ENCODE measurements around the gene TPM2.

TPM2 gene

GRCh38 chr9:35718721-35719511 lies 29.2 kb upstream of the TPM2 start:
- DNase-seq (ENCODE audit: insufficient read length, low spot score), result no peak
- no peak for FAIRE-seq

DNA sequence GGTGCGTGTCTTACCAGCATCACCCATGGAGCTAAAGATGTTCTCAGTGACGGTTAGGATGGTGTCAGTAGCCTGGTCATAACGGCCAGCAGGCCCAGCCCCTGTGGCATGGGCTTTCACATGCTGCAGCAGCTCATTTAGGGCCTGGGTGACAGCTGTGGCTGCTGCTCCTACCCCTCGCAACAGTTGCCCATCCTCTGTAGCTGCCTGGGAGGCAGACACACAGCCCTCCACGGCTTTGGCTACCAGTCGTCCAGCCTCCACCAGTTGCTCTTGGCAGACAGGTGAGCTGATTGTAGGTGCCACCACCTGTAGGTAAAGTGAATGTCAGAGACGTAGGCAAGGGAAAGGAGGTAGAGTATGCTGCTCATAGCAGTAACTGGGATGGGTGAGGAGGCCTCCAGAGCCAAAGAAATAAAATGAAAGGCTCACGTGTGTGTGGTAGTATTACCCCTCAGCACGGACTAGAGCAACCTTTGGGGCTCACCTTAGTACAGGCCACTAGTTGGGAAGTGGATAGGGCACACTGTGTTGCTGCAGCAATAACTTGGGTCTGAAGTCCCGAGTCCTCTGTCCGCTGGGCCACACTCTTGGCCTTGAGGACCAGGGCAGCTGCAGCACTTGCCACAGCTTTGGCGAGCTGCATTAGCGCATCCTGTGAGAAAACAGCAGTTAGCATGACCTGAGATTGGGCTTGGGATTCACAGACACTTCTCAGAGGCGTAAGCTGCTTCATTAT lies 27.6 kb upstream of the TPM2 start:
- FAIRE-seq, result no peak

GRCh38 chr9:35716230-35716629 lies 26.5 kb upstream of the TPM2 start:
- FAIRE-seq (no peak), DNase-seq (ENCODE audit: insufficient read length, low spot score) (no peak)

More for the DNA sequence above, 27.6 kb upstream of the TPM2 start:
- no peak for DNase-seq (ENCODE audit: insufficient read length, low spot score)

GRCh38 chr9:35714579-35715252 lies 25.0 kb upstream of the TPM2 start:
- FAIRE-seq (no peak), DNase-seq (ENCODE audit: insufficient read length, low spot score) (no peak)

DNA sequence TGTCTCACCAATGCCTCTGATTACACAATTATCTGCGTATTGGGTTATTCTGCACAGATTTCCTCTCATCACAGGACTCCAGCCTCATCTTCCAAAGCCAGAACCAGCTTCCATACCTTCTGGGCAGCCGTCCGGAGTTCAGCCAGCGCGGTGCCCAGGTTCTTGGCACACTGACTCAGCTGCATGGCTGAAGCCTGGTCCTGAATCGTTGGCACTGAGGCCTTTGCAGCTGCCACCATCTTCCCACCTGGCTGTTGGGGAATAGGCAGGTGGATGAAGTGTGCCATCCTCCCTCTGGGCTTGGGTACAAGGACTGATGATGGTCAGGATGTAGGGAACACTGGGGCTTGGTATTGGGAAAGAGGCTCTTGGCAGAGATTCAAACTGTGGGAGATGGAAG lies 24.4 kb upstream of the TPM2 start:
- no peak for DNase-seq (ENCODE audit: insufficient read length, low spot score)
- FAIRE-seq, result no peak

GRCh38 chr9:35713578-35713977 lies 23.9 kb upstream of the TPM2 start:
- FAIRE-seq (no peak), DNase-seq (ENCODE audit: insufficient read length, low spot score) (no peak)

GRCh38 chr9:35712762-35713400 lies 23.2 kb upstream of the TPM2 start:
- FAIRE-seq (no peak), DNase-seq (ENCODE audit: insufficient read length, low spot score) (no peak)

DNA sequence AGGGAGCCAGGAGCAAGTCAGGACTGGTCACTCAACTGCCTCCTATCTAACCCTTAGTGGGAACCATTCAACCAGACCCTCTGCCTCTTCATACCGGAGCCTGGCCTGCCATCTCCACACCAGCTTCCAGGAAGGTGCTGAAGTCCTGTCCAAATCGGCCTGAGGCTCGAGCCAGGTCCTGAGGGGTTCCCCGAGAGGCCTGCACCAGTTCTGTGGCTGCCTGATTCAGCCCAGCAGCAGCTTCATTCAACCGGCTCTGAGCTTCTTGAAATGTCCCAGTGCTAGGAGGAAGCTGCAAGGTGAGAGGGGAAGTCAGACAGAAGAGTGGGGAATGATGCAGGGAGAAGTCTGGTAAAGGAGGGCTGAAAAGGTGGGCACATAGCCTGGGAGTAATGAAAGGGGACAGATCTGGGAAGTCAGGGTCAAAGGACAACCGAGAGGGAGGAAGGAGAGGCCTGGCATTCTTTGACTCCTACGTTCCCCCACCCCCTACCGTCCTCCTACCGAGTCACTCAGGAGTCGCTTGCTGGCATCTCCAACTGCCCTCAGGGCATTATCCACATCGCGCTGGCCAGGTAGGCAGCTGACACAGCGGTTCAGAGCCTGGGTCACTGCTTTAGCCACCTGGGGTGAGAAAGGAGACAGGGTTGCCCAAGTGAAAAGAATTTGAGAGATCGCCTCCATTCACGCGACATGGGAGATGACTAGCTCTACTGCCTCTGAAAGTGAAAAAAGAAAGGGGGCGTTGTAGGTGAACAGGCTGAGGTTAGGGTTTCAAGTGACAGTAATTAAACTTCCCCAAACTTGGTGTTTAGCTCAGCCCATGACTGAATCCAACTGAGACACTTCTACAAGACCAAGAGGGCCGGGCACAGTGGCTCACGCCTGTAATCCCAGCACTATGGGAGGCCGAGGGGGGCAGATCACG lies 22.0 kb upstream of the TPM2 start:
- no peak for DNase-seq (ENCODE audit: insufficient read length, low spot score)
- no peak for FAIRE-seq

GRCh38 chr9:35710818-35711500 lies 21.2 kb upstream of the TPM2 start:
- FAIRE-seq (no peak), DNase-seq (ENCODE audit: insufficient read length, low spot score) (no peak)

GRCh38 chr9:35708146-35708545 lies 18.4 kb upstream of the TPM2 start:
- DNase-seq (ENCODE audit: insufficient read length, low spot score), result no peak
- FAIRE-seq, result no peak

DNA sequence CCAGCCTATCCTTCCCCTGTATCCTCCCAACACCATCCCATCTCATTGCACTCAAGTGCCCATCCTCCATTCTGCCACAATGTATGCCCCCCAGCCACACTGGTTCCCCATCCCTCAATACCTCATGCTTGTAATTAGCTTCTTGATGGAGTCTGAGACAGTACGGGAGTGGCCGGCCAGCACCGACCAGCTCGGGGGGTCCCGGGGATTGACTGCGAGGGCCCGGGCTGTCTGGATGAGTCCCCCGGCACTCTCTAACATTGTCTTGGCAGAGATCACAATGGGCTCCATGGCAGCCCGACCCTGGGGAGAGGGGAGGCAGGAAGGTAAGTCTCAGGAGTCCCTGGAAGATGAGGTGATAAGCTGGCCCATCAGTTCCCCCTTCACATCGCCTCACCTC lies 17.2 kb upstream of the TPM2 start:
- FAIRE-seq, result no peak
- DNase-seq (ENCODE audit: insufficient read length, low spot score), result no peak

DNA sequence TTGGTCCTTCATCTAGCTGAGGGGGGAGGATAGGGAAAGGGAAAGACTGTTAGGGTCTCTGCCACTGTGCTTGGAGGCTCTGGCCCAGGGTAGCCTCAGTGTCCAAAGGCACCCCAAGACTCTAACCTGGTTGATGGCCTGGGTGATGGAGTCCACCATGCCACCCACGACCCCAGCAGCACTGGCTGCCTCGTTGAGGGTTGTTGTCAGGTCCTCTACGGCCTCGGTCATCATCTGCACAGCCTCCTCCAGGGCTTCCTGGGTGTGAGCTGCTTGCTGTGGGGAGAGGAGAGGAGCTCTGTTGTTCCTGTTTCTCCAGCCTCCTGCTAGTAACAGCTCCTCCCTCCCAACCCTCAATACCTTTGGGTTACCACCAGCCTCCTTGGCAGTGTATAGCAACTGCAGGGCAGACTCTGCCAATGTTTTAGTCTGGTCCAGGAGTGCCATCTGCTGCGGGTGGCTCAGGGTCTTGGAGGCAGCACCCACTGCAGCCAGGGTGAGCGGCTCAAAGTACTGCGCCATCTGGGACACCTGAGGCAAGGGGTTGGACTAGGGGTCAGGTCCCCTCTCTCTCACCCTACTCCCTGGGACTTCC lies 16.2 kb upstream of the TPM2 start:
- FAIRE-seq (no peak), DNase-seq (ENCODE audit: insufficient read length, low spot score) (no peak)

DNA sequence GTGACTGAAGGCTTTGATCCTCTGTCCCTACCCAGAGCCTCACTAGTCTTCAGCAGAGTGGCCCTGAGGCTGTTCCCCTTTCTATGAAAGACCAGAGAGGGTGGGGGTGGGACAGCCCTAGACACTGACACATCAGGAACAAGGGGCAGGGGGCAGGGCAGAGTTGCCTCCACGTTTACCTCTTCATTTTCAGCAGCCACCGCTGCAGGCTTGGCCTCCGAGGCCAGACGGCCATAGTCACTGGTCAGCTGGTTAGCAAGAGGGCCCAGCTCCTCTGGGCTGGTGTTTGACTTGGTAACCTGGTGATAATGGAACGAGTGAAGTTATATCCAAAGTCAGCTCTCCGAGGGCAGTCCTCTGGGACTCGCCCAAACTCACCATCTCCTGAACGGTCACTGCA lies 15.6 kb upstream of the TPM2 start:
- FAIRE-seq (no peak), DNase-seq (ENCODE audit: insufficient read length, low spot score) (no peak)

DNA sequence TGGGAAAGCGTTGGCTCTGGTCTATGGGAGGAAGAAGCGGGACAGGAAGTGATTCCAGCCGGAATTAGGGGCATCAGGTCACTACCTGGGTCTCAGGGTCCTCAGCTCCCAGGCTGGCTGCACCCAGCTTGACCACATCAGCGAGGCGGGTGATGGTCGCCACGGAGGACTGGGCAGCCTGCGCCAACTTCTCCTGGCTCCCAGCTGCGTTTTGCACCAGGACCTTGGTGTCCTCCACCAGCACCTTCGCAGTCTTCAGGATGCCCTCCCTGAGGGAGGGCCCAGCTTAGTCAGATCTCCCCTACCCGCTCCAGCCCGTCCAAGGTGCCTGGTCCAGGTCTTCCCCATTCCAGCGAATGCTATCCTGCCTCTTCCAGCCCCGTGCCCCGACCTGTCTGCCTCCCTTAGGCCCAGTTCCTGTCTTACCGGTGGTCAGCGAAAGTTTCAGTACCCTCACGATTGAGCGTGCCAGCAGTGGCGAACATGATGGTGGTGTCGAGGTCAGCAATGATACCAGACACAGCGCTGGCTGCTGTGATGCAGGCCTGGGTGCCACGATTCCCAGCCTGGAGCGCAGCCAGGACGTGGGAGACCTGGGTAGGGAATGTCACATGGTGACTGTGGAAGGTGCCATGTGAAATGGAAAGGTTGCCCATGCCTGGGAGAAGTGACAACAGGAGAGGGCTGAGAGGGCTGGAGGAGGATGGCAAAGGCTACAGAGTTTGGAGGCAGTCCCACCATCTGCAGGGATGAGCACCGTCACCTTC lies 14.4 kb upstream of the TPM2 start:
- FAIRE-seq, result no peak
- DNase-seq (ENCODE audit: insufficient read length, low spot score), result no peak

DNA sequence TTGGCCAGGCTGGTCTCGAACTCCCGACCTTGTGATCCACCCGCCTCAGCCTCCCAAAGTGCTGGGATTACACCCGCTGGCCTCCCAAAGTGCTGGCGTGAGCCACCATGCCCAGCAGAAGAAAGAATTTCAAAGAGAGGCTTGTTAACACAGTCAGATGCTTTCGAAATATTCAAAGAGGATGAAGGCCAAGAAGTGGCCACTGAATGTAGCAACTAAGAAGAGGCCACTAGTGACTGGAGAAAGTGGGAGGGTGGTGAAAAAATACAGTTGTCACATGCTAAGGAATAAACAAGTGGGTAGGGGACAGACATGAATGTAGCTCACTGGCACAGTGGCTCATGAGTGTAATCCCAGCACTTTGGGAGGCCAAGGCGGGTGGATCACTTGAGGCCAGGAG lies 13.0 kb upstream of the TPM2 start:
- no peak for DNase-seq (ENCODE audit: insufficient read length, low spot score)
- no peak for FAIRE-seq

DNA sequence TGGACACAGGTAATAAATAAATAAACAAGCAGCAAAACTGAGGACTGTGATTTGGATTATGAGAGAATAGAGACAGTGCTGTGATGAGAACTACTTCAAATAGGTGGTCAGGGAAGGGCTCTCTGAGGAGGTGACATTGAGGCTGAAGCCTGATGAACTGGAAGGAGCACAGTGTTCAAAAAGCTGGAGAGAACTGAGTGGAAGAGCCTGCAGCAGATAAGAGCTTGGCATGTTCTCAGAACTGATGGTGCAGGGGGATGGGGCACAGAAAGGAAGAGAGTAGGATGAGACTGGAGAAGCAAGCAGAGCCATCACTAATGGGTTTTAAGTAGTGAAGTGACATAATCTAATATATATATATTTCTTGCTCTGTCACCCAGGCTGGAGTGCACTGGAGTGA lies 11.2 kb upstream of the TPM2 start:
- no peak for FAIRE-seq
- no peak for DNase-seq (ENCODE audit: insufficient read length, low spot score)

GRCh38 chr9:35700031-35700430 lies 10.3 kb upstream of the TPM2 start:
- FAIRE-seq (no peak), DNase-seq (ENCODE audit: insufficient read length, low spot score) (no peak)

GRCh38 chr9:35698231-35698630 lies 8.5 kb upstream of the TPM2 start:
- FAIRE-seq (no peak), DNase-seq (ENCODE audit: insufficient read length, low spot score) (no peak)

DNA sequence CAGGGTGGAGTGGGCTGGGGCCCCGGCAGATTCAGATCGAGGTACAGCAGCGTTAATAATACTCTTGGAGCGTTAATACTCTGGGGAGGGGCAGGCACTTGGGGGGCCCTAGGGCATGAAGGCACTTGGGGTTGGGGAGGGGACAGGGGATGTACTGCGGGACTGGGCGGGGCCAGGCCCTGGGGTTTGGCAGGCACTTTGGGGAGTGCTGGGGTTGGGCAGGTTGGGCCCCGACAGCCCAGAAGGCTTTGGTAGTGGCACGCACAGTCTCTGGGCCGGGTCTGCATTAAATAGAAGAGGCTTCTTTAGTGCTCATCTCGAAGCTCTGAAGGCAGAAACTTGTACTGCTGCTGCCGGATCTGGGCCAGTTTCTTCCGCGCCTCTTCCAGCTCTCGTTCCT lies 7.8 kb upstream of the TPM2 start:
- DNase-seq (ENCODE audit: insufficient read length, low spot score), result no peak
- FAIRE-seq, result no peak

Measured in GM19239 (cell line).